ENCODE results near the gene PCBP3.

PCBP3 gene

DNA sequence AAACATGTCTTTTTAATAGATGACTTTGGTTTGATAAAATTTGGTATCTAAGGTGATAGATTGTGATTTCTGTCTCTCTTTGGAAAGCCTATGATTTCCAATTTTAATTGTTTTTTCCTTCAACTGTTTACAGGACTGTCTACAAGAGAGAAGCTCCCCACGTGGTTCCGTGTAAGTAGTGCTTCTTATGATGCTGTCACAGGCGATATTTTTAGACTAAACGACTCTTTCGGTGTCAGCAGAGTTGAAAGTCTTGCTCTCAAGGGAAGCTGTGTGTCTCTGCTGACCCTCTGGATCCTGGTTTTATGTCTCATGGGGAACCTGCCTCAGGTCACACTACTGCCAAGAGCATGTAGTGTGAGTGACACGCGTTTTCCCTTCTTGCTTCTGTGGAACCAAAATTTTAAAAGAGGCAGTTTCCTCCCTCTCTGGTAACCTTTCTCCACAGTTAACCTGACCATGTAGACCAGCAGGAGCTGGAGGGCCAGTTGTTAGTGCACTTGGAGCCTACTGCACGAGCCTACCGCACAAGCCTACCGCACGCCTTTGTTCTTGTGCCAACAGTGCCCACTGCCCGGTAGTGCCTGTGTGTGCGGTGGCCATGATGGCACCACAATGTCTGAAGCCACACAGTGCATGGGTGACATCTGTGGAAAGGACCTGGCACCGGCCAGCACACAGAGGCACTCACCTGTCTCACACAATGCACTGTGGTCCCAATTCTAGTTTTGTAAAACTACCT, 91.9 kb downstream of the PCBP3 start:
- DNase-seq: no peak

DNA sequence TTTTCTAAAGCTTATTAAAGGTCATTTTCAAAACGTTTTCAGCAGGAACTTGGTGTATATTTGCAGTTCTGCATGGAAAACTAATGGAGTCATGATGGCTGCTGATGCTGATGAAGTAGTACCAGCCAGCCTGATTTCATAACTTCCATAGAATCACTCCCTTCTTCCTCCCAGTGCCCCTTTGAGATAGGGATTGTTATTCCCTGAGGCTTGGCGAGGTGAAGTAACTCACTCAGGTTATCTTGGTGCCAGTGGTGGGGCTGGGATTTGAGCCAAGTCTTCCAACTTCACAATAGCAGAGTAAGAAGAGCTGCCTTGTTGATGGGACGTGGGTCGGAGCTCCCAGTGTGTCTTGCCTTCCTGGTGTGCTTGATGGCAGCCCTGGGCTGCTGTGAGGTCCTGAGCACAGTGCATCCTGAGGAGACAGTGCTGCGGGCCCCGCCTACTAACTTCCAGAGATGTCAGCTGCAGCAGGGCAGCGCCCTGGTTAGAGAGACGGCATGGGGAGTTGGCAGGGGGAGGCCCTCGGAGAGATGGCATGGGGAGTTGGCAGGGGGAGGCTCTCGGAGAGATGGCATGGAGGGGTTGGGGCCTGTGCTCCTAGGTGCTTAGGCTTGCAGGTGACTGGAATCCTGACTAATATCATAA, 92.6 kb downstream of the PCBP3 start:
- DNase-seq: no peak

DNA sequence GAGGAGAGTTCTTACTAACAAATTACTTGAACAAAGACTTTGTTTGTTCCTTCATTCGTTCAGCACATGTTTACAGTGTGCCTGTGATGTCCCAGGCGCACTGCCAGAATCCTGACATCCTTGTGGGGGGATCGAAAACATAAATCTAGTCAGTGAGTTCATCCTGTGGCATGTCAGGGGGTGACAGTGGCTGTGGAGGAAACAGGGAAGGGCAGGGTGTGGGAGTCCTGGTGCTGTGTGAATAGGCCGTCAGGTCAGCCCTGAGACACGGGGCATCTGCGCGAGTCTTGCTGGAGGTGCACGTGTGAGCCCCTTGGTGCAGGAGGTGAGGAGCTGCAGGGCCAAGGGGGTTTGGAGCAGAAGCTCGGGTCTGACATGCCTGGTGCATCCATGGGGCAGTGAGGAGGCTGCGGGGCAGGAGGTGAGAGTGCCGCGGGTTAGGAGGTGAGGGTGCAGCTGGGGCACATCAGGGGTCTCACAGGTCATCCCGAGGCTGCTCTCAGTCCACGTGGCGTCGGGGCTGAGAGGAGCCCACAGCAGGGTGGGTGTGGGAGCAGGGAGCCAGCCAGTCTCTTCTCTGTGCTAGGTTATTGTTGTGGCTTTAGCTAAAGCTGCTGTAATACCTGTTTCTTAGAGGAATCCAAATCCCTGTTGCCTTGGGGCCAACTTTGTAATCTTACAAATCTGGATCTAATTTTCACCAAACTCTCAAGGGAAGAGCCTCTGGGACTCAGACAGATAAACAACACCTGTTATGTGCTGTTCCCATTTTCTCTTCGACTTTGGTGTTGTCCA, 93.4 kb downstream of the PCBP3 start:
- no peak for DNase-seq

DNA sequence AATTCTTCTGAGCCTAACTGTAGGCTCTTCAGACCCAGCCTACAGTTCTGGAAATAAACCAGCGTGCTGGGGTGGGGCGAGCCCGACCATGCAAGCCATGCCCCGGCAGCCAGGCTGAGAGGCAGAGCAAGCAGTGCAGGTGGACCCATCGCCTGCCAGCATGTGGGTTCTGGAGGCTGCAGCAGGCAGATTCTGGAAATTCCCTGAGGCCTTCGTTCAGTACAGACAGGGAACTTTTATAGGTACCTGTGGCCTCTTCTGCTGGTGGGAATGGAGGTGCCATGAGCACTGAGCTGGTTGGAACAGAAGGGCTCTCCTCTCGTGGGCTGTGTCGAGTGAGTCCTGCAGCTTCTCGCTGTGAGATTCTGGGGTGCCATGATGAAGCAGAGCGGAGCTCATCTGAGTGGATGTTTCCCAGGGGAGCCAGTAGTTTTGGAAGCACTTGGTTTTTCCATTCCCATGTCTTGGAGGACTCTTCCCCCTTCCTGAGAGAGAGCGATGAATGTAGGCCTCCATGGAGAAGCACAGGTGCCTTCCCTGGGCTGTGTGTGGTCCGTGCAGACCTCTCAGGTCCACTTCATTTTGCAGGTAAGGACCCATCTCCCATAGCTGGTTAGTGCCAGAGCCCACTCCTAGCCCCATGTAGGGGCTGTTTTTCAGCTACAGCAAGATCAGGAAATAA, 94.1 kb downstream of the PCBP3 start:
- no peak for DNase-seq

DNA sequence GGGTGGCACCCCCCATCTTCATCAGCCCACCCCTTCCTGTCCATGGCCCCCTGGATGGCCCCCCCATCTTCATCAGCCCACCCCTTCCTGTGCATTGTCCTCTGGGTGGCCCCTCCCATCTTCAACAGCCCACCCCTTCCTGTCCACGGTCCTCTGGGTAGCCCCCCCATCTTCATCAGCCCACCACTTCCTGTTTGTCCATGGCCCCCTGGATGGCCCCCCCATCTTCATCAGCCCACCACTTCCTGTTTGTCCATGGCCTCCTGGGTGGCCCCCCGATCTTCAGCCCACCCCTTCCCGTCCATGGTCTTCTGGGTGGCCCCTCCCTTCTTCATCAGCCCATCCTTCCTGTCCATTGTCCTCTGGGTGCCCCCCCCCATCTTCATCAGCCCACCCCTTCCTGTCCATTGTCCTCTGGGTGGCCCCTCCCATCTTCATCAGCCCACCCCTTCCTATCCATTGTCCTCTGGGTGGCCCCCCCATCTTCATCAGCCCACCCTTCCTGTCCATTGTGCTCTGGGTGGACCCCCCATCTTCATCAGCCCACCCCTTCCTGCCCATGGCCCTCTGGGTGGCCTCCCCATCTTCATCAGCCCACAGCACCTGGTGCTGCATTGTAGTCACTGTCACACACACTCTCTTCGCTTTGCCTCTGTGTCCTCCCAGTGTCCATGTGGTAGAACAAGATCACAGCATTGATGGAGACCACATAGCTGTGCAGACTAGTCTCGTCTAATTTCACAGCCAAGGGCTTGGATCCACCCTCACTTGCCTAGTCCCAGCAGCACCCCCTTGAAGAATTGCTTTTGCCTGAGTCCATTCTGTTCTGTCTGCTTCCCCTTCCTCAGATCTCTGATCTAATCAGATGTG, 95.9 kb downstream of the PCBP3 start:
- DNase-seq: no peak

DNA sequence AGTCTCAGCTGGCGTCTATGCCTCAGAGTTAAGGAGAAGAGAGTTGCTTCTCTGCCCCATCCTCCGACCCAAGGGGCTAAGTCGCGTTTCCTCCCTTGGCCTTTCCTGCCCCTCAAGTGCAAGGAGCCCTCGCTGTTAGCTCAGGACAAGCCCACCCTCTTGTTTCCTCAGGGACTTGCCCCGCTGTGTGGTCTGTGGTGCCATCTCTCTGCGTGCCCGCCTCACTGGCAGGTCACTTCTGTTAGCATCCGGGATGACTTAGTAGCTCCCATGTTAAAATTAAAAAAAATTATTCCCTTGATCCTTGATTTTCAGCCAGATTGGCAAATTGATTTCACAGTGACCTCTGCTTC, 96.5 kb downstream of the PCBP3 start:
- no peak for DNase-seq

DNA sequence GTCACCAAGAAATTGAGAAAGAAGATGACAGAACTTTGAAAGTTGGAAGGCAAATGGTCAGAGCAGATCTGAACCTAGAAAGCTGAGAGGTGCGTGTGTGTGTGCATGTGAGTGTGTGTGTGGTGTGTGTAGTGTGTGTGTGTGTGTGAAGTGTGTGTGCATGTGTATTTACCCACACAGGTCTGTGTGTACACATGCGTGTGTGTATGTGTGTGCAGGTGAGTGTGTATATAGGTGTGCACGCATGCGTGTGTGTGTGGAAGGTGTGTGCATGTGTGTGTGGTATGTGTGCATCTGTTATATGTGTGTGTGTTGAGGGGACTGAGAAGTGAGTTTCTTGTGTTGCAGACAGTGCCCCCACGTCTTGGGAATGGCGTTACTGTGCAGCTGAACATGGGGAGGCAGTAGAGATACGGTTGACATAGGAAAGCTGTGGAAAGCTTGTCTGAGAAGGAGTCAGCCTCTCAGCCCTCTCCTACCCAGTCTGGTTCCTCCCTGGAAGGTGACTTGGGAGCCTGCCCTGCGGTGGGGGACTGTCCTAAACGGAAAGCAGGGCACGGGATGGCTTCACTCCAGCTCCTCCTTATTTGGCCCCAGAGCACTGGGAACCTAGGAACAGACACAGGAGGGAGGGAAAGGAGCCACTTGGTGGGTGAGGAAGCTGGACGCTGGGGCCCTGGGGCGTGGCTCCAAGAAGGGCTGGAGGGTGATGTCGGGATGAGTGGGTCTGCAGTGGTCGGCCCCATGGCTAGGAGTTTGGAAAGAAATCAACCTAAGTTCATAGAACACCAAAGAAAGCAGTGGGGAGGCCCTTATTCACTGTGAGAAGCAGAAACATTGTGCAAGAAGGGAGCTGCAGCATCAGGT, 97.2 kb downstream of the PCBP3 start:
- DNase-seq: no peak

DNA sequence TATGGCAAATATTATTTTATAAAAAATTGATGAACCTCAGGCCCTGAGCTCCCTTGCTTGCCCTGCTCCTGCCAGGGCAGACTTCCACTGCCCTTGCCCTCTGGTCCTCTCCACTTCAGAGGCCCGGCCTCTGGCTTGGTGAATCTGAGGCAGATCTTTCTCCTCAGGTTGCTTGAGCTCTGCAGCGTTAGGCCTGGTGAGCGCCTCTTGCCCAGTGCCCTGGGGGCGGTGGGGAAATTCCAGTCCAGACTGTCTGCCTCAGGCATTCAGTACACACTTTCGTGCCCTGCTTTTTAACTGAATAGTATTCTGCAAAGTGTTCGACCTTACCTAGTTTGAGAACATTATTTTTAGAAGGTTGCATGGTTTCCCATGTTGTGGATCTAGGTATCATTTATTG, 98.2 kb downstream of the PCBP3 start:
- DNase-seq: no peak

DNA sequence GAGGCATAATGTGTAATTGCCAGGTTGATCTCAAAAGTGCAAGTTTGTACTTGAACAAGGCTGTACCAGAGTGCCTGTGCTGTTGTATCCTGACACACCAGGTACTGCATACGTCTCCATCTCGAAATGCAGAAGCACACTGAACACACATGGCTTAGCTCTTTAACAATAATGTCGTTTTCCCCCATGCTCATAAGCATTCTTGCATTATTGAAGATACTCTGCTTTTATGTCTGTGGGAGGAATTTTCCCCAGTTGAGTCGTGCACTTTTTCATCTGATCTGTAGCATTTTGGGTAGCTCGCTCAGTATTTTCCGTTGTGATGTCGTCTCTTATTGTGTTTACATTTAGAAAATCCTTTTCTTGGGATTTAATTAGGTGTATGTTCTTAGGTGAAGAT, 98.7 kb downstream of the PCBP3 start:
- no peak for DNase-seq

DNA sequence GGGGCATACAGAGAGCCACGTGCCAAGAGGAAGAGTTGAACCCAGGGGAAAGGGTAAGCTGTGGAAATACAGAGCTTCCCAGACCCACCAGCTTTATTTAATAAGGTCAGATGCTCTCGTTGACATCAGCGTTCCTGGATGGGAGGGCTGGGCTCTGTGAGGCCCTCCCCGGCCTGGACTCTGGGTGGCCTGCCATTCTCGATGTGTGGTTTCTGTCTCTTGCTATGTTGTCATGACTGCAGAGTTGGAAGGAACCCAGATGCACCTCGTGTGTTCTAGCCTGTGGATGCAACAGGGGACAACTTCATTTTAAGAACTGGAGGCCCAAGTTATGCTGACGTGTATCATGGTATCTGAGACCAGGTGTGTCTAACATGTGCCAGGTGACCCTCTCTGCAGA, 101.7 kb downstream of the PCBP3 start:
- DNase-seq: no peak

DNA sequence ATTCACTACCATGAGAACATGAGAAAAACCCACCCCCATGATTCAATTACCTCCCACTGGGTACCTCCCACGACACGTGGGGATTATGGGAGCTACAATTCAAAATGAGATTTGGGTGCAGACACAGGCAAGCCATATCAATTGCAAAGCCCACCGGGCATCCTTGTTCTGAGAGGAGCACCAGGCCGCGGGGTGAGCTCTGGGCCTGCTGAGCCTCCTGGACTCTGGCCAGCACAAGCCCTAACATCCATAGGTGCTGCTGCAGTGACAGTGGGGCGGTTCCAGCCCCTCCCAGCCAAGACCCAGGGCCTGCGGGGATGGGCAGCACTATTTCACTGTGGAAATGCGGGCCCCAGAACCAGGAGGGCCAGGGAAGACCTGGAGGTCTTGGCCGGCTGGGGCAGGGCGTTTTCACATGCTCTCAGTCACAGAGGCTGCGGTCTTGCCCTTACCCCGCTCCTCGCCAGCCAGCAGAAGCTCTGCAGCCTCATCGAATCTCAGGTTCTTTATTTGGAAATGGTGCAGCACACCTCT, 103.8 kb downstream of the PCBP3 start:
- DNase-seq: no peak

DNA sequence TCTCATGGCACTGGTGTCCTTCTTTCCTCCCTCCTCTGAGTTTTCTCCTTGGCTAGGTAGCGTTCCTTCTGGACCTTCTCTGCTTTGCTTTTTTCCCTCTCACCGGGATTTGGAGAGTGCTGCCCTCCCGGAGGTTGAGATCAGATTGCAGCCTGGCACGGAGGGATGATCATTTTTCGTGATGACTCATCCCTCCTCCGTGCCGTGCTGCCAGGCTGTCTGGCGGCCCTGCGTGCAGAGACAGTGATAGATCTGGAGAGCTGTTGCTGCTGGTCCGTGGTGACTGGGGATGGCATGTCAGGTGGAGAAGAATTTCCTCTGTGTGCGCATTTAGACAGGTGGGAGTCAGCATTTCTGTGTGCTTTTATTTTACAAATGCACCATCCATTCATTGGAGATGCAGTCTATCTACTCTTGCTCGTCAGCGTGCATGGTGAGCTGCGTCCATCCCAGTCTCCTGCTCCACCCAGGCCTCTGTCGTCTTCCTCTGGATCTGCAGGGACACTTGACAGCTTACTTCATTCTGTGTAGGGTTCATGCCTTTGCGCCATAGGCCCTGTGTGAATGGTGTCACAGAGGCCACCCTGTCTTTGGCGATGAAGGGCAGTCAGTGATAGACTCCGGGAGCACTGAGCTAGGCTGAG, 104.4 kb downstream of the PCBP3 start:
- peak; percentile 82 for DNase-seq

DNA sequence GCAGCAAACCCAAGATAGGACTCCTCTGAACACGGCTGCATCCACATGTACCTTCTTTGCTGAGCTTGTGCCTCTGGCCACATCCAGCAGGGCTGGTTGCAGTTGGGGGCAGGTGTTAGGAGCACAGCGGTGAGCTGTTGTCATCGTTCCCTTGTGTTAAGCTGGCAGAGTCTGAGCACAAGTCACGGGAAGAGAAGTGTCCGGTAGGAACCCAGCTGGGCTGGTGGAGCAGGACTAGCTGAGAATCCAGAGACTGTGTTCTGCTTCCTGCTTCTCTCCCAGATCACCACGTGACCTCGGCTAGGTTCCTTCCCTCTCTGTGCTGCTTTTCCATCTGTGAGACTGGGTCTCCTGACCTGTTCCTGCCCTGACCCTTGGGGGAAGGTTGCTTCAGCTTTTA, 105.1 kb downstream of the PCBP3 start:
- DNase-seq: no peak

DNA sequence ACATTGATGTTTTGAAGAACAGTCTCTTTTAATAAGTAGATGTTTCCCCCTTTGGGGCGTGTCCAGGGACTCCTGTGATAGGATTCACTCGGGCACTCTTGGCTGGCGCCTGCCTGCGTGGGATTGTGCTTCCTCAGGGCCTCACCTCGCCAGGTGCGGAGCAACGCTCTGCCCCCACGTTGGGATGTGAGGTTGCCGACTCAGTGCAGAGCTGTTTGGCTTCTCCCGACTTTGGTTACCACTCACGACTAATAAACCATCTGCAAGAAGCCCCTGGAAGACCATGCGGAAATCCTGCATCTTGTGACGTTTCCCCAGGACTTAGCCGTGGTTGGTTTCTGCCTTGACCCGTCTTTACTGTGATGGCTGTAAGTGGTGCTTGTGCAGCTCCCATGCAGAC, 106.4 kb downstream of the PCBP3 start:
- DNase-seq: no peak

DNA sequence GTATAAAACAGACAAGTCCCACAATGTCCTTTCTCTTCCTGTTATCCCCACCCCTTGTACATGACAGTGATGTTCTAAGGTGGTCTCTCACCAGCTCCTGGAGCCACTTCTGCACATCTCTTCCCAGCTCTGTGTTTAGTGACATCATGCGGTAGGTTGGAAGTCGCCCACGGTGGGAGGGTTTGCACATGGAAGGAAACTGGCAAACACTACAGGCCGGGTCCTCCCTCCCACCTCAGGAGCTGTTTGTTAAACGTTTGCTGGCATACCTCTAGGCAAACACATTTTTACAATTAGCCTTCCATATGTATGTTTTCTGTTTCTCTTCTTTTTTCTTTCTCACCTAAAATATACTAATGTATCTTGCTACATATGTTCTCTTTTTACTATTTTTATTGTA, 107.4 kb downstream of the PCBP3 start:
- no peak for DNase-seq

DNA sequence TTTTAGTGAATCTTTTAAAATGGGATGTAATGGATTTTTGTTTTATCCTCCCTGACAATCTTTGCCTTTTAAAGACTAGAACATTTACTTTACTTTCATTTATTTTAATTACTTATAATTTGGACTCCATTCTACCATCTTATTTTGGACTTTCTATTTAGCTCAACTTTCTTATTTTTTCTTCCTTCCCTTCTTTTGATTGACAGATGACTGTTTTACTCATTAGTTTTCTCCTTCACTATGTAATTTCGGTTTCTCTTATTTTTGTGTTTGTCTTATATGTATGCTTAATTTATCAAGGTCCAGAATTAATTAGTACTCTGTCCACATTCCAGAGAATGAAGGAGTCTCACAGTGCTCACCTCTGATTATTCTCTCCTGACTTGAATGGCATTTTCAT, 109.9 kb downstream of the PCBP3 start:
- no peak for DNase-seq

DNA sequence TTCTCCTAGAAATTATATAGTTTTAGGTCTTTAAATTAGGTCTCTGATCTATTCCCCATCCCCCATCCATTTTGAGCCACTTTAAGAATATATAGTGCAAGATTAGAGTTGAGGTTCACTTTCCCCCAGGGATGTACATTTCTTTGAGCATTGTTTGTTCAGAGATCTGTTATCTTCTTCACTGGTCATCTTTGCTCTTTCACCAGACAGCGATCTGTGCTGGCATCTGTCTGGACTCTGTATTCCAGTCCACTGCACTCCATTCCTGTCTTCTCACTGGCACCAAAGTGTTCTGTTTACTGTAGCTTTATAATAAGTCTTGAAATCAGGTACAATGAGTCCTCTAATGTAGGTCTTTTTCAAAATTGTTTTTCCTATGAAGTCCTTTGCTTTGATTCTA, 112.5 kb downstream of the PCBP3 start:
- DNase-seq: no peak

DNA sequence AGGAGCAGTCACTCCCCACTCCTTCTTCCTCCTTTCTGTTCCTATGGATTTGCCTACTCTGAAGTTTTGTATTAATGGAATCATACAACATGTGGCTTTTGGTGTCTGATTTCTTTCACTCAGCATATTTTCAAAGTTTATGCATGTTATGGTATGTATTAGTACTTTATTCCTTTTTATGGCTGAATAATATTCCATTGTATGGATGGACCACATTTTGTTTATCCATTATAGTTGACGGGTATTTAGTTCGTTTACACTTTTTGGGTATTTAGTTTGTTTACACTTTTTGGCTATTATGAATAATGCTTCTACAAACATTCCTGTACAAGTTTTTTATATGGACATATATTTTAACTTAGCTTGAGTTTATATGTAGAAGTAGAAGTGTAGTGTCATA, 113.1 kb downstream of the PCBP3 start:
- no peak for DNase-seq

DNA sequence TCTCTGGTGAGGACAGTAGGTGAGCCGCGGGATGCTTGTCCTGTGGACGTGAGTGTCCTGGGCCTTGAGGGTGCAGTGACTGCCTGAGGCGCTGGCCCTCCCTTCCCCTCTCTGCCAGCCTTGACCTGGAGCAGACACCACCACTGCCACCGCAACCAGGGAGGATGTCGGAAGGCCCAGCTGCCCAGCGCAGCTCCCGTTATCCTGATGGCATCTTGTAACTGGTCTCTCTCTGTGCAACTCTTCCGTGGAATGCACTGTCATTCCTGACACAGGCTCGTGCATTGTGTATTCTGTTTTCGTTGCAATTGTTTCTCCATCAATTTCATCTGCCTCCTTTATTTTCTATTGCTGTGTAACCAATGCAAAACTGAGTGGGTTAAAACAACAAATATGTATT, 118.2 kb downstream of the PCBP3 start:
- DNase-seq: no peak

DNA sequence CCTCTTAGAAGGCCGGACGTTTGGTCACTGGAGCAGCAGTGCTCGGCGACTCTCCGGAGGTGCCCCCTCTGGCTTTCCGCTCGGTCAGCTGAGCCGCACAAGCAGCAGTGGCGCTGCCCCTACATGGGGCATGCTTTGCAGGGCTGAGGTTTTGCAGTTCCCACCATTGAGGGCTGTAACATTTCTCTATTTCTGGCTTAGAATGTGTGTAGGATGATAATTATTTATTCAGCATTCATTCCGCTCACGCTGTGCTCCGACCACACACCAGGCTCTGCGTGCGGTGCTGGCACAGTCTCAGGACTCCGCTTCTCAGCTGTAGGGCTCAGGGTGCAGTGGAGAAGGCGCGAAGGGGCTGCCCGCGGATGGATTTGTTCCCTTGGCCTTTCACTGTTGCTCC, 119.5 kb downstream of the PCBP3 start:
- DNase-seq: no peak

DNA sequence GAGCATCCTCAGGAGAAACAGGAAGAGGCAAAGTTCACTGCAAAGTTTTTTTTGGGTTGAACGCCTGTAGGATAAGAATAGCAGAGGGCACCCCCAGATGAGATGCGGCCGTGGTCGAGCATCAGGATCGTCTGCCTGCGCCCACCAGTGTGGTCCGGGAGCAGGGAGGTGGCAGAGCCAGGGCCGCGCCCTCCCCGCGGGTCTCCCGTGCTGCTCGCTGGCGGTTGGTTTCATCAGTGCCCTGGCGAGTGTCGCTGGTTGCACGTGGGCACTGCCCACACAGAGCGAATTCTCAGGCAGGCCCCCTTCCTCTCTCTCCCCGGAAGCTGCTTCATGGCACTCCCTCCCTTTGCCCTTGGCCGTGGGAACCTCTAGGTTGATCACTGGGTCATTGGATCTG, 120.0 kb downstream of the PCBP3 start:
- no peak for DNase-seq
